HEK293 (cell line): Measurements from ENCODE around the gene MAP3K14.
A peak's percentile ranks its signal among the peaks of the same experiment; 100 is the strongest.

Source experiments
- CTCF ChIA-PET: fragments of 350-600 bp; formaldehyde crosslinking; extraction: SDS; loops from one replicate; lab custom pipeline; 2021; ENCODE audit warnings: antibody characterized with exemption; lab: Yijun Ruan, JAX
- POLR2A ChIA-PET: fragments of 300-600 bp; formaldehyde crosslinking; extraction: SDS; loops from one replicate; lab custom pipeline; 2020; ENCODE audit warnings: antibody characterized with exemption, inconsistent platforms; lab: Yijun Ruan, JAX
- H3K27ac ChIP-seq: fragments of 200-500 bp; sonication (Bioruptor generic); 2 replicates; pipeline ENCODE4 v1.5.1; 2014; ENCODE audit warnings: low read depth, low read length, control low read depth, inconsistent platforms; ENCODE audit errors: extremely low read depth
- H3K36me3 ChIP-seq, 2 experiments: fragments of 200-500 bp in 1 of 2; sonication (Bioruptor generic) in 1 of 2; 1 replicate in 1 of 2; 2 replicates in 1 of 2; pipeline ENCODE4 v1.5.1; 2014 to 2017; ENCODE audit warnings: inconsistent platforms in 2 of 2, low read length in 2 of 2; ENCODE audit not compliant: control insufficient read depth in 2 of 2, insufficient read depth in 1 of 2
- H3K4me1 ChIP-seq: fragments of 200-500 bp; sonication (Bioruptor generic); 2 replicates; pipeline ENCODE4 v1.5.1; 2014; ENCODE audit warnings: mild to moderate bottlenecking, low read length, inconsistent platforms; ENCODE audit not compliant: control insufficient read depth, insufficient read depth
- H3K4me3 ChIP-seq: 2 replicates; pipeline ENCODE4 v1.5.1; 2011; ENCODE audit warnings: low read depth, mild to moderate bottlenecking, control low read depth, low read length, moderate library complexity
- H3K9me3 ChIP-seq: fragments of 200-500 bp; sonication (Bioruptor generic); 2 replicates; pipeline ENCODE4 v1.5.1; 2014; ENCODE audit warnings: low read depth, low read length, inconsistent platforms; ENCODE audit not compliant: control insufficient read depth, insufficient read depth
- GLIS1 ChIP-seq: fragments of 450-650 bp; formaldehyde crosslinking; IDR thresholded peaks from 2 replicates; pipeline ENCODE4 v1.5.1; 2016; ENCODE audit warnings: missing biosample characterization, missing genetic modification characterization
- HOXC10 ChIP-seq: sonication (generic); formaldehyde crosslinking; IDR thresholded peaks from 2 replicates; pipeline ENCODE4 v1.8.1; 2023; ENCODE audit warnings: mild to moderate bottlenecking, missing genetic modification reagents
- PRDM1 ChIP-seq: fragments of 450-650 bp; formaldehyde crosslinking; IDR thresholded peaks from 2 replicates; pipeline ENCODE4; 2016; ENCODE audit warnings: missing biosample characterization, missing genetic modification characterization
- SETDB1 ChIP-seq: IDR thresholded peaks from one replicate; pipeline ENCODE4 v1.6.1; 2017; ENCODE audit warnings: mild to moderate bottlenecking, low read length, moderate library complexity, mixed read lengths; ENCODE audit not compliant: insufficient read length
- TRIM28 ChIP-seq: IDR thresholded peaks from 2 replicates; pipeline ENCODE4 v1.6.1; 2011; ENCODE audit warnings: low read length, control low read depth, borderline replicate concordance
- ZFP41 ChIP-seq: fragments of 450-650 bp; formaldehyde crosslinking; IDR thresholded peaks from 2 replicates; pipeline ENCODE4 v1.5.1; 2016; ENCODE audit warnings: missing biosample characterization, missing genetic modification characterization, borderline replicate concordance
- ZIC2 ChIP-seq: fragments of 450-650 bp; formaldehyde crosslinking; IDR thresholded peaks from 2 replicates; pipeline ENCODE4 v1.5.1; 2016; ENCODE audit warnings: missing biosample characterization, missing genetic modification characterization
- ZNF157 ChIP-seq: fragments of 450-650 bp; formaldehyde crosslinking; IDR thresholded peaks from 2 replicates; pipeline ENCODE4 v1.5.1; 2016; ENCODE audit warnings: missing biosample characterization, missing genetic modification characterization
- ZNF2 ChIP-seq: fragments of 450-650 bp; formaldehyde crosslinking; IDR thresholded peaks from 2 replicates; pipeline ENCODE4 v1.5.1; 2016; ENCODE audit warnings: missing biosample characterization, missing genetic modification characterization
- ZNF202 ChIP-seq: fragments of 450-650 bp; formaldehyde crosslinking; IDR thresholded peaks from 2 replicates; pipeline ENCODE4 v1.5.1; 2016; ENCODE audit warnings: missing biosample characterization, missing genetic modification characterization, borderline replicate concordance
- ZNF211 ChIP-seq: fragments of 450-650 bp; formaldehyde crosslinking; IDR thresholded peaks from 2 replicates; pipeline ENCODE4 v1.5.1; 2016; ENCODE audit warnings: low read depth, missing biosample characterization, missing genetic modification characterization
- ZNF274 ChIP-seq, 2 experiments: fragments of 200-500 bp in 1 of 2; fragments of 450-650 bp in 1 of 2; sonication (Bioruptor generic) in 1 of 2; formaldehyde crosslinking in 1 of 2; IDR thresholded peaks; 2 replicates each; pipeline versions ENCODE4 v1.5.1 to v1.6.1; 2014 to 2016; ENCODE audit warnings: borderline replicate concordance in 1 of 2, inconsistent platforms in 1 of 2, low read length in 1 of 2, missing biosample characterization in 1 of 2, missing genetic modification characterization in 1 of 2
- ZNF629 ChIP-seq: fragments of 450-650 bp; formaldehyde crosslinking; IDR thresholded peaks from 2 replicates; pipeline ENCODE4 v1.5.1; 2017; ENCODE audit warnings: missing biosample characterization, missing genetic modification characterization
- ZNF792 ChIP-seq: fragments of 450-650 bp; formaldehyde crosslinking; IDR thresholded peaks from 2 replicates; pipeline ENCODE4 v1.5.1; 2016; ENCODE audit warnings: missing biosample characterization, missing genetic modification characterization
- ZNF830 ChIP-seq: fragments of 450-650 bp; IDR thresholded peaks from 2 replicates; pipeline ENCODE4 v1.5.0; 2018; ENCODE audit warnings: missing biosample characterization, missing genetic modification characterization, low read depth, mild to moderate bottlenecking, moderate library complexity
- ZXDB ChIP-seq: fragments of 450-650 bp; formaldehyde crosslinking; IDR thresholded peaks from 2 replicates; pipeline ENCODE4 v1.5.1; 2016; ENCODE audit warnings: missing biosample characterization, missing genetic modification characterization
- TF ChIP-seq, protein P1 (sequence below): fragments of 450-650 bp; formaldehyde crosslinking; IDR thresholded peaks from 2 replicates; pipeline ENCODE4 v1.5.1; 2016; ENCODE audit warnings: missing biosample characterization, missing genetic modification characterization
- TF ChIP-seq, protein P2 (sequence below): fragments of 450-650 bp; formaldehyde crosslinking; IDR thresholded peaks from 2 replicates; pipeline ENCODE4 v1.5.1; 2016; ENCODE audit warnings: missing biosample characterization, missing genetic modification characterization, borderline replicate concordance
- TF ChIP-seq, protein P3 (sequence below): fragments of 450-650 bp; formaldehyde crosslinking; IDR thresholded peaks from 2 replicates; pipeline ENCODE4 v1.5.1; 2016; ENCODE audit warnings: missing biosample characterization, missing genetic modification characterization, low read depth
- TF ChIP-seq, protein P4 (sequence below): fragments of 450-650 bp; IDR thresholded peaks from 2 replicates; pipeline ENCODE4 v1.5.1; 2018; ENCODE audit warnings: missing biosample characterization, missing genetic modification characterization
- TF ChIP-seq, protein P5 (sequence below): fragments of 450-650 bp; formaldehyde crosslinking; IDR thresholded peaks from 2 replicates; pipeline ENCODE4 v1.5.1; 2016; ENCODE audit warnings: missing biosample characterization, missing genetic modification characterization
- TF ChIP-seq, protein P6 (sequence below): IDR thresholded peaks from 2 replicates; pipeline ENCODE4 v1.6.1; 2011; ENCODE audit warnings: mild to moderate bottlenecking, low read depth, low read length, borderline replicate concordance

MAP3K14 gene

DNA sequence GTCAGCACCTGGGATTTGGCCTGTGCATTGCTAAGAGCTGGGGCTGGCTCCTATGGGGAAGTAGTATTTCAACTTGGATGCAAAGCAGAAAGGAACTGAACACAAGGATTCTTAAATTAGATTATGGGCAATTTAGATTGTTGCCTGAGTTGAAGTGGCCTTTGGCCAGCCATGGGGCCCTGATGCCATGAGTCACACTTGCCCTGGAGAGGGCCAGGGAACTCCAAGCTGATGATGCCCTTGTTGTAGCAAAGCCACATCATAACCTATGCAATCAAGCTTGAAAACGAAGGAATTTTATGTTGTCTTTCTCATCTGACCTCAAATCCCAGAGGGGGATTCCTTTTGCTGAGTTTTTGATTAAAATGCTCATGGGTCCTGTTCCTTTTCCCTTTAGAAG is 51.0 kb downstream of the MAP3K14 start:
- TF ChIP-seq PRDM1 (tag by site-specific recombination) = no peak
- TF ChIP-seq ZFP41 (tag by site-specific recombination) = no peak
- no peak for TF ChIP-seq ZNF211 (tag by site-specific recombination)
- TF ChIP-seq ZNF792 (tag by site-specific recombination) = no peak
- TF ChIP-seq, protein P1, sequence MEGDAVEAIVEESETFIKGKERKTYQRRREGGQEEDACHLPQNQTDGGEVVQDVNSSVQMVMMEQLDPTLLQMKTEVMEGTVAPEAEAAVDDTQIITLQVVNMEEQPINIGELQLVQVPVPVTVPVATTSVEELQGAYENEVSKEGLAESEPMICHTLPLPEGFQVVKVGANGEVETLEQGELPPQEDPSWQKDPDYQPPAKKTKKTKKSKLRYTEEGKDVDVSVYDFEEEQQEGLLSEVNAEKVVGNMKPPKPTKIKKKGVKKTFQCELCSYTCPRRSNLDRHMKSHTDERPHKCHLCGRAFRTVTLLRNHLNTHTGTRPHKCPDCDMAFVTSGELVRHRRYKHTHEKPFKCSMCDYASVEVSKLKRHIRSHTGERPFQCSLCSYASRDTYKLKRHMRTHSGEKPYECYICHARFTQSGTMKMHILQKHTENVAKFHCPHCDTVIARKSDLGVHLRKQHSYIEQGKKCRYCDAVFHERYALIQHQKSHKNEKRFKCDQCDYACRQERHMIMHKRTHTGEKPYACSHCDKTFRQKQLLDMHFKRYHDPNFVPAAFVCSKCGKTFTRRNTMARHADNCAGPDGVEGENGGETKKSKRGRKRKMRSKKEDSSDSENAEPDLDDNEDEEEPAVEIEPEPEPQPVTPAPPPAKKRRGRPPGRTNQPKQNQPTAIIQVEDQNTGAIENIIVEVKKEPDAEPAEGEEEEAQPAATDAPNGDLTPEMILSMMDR = no peak
- TF ChIP-seq GLIS1 (tag by site-specific recombination) = no peak
- TF ChIP-seq ZNF2 = no peak
- TF ChIP-seq, protein P2, sequence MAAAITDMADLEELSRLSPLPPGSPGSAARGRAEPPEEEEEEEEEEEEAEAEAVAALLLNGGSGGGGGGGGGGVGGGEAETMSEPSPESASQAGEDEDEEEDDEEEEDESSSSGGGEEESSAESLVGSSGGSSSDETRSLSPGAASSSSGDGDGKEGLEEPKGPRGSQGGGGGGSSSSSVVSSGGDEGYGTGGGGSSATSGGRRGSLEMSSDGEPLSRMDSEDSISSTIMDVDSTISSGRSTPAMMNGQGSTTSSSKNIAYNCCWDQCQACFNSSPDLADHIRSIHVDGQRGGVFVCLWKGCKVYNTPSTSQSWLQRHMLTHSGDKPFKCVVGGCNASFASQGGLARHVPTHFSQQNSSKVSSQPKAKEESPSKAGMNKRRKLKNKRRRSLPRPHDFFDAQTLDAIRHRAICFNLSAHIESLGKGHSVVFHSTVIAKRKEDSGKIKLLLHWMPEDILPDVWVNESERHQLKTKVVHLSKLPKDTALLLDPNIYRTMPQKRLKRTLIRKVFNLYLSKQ (tag by site-specific recombination) = no peak
- no peak for TF ChIP-seq ZNF629 (tag by site-specific recombination)
- no peak for TF ChIP-seq ZNF202 (tag by site-specific recombination)
- TF ChIP-seq, protein P3, sequence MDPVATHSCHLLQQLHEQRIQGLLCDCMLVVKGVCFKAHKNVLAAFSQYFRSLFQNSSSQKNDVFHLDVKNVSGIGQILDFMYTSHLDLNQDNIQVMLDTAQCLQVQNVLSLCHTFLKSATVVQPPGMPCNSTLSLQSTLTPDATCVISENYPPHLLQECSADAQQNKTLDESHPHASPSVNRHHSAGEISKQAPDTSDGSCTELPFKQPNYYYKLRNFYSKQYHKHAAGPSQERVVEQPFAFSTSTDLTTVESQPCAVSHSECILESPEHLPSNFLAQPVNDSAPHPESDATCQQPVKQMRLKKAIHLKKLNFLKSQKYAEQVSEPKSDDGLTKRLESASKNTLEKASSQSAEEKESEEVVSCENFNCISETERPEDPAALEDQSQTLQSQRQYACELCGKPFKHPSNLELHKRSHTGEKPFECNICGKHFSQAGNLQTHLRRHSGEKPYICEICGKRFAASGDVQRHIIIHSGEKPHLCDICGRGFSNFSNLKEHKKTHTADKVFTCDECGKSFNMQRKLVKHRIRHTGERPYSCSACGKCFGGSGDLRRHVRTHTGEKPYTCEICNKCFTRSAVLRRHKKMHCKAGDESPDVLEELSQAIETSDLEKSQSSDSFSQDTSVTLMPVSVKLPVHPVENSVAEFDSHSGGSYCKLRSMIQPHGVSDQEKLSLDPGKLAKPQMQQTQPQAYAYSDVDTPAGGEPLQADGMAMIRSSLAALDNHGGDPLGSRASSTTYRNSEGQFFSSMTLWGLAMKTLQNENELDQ (tag by site-specific recombination) = no peak
- TF ChIP-seq, protein P4, sequence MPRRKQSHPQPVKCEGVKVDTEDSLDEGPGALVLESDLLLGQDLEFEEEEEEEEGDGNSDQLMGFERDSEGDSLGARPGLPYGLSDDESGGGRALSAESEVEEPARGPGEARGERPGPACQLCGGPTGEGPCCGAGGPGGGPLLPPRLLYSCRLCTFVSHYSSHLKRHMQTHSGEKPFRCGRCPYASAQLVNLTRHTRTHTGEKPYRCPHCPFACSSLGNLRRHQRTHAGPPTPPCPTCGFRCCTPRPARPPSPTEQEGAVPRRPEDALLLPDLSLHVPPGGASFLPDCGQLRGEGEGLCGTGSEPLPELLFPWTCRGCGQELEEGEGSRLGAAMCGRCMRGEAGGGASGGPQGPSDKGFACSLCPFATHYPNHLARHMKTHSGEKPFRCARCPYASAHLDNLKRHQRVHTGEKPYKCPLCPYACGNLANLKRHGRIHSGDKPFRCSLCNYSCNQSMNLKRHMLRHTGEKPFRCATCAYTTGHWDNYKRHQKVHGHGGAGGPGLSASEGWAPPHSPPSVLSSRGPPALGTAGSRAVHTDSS = no peak
- TF ChIP-seq, protein P5, sequence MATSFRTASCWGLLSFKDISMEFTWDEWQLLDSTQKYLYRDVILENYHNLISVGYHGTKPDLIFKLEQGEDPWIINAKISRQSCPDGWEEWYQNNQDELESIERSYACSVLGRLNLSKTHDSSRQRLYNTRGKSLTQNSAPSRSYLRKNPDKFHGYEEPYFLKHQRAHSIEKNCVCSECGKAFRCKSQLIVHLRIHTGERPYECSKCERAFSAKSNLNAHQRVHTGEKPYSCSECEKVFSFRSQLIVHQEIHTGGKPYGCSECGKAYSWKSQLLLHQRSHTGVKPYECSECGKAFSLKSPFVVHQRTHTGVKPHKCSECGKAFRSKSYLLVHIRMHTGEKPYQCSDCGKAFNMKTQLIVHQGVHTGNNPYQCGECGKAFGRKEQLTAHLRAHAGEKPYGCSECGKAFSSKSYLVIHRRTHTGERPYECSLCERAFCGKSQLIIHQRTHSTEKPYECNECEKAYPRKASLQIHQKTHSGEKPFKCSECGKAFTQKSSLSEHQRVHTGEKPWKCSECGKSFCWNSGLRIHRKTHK (tag by site-specific recombination) = no peak
- TF ChIP-seq, protein P6, sequence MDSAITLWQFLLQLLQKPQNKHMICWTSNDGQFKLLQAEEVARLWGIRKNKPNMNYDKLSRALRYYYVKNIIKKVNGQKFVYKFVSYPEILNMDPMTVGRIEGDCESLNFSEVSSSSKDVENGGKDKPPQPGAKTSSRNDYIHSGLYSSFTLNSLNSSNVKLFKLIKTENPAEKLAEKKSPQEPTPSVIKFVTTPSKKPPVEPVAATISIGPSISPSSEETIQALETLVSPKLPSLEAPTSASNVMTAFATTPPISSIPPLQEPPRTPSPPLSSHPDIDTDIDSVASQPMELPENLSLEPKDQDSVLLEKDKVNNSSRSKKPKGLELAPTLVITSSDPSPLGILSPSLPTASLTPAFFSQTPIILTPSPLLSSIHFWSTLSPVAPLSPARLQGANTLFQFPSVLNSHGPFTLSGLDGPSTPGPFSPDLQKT = no peak
- H3K4me3 ChIP-seq = no peak overlapping the region
- no peaks in the 10 kb centered on the region for H3K4me1 ChIP-seq
- H3K9me3 ChIP-seq = no peaks in the 10 kb centered on the region
- H3K27ac ChIP-seq = 0 out of 2 replicates have a peak overlapping the region, but pooled peaks have one; percentile 16
- ChIA-PET CTCF (interaction anchor here (0.7 to 4.3 kb wide), 8 partner anchors 11 to 160 kb away, joined by 3 to 42 read pairs (median 4); partner anchors contain the start of gene HEXIM2), POLR2A (interaction anchor here (0.7 to 1.8 kb wide), 4 partner anchors 10 to 123 kb away, joined by 3 to 6 read pairs (median 4); partner anchors contain the start of gene HEXIM1)
- peaks cover 13 to 82% of the 10 kb centered on the region in 2 experiments for H3K36me3 ChIP-seq

DNA sequence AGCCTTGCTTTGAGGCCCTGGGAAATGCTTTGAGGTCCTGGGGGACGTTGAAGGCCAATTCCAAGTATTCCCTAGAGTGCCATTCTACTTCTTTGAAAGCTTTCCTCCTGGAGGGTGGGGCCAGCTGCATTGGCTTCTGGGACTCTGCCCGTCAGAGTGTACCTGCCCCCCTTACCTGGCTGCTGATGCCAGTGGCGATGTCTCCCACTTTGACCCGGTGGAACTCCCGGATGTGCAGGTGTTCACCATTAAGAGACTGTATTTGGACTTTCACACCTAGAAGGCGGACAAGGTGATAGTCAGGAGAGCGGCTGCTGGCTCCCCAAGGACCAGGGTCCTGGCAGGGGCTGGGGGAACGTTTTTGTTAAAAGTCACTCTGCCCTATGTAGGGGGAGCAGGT is 51.8 kb downstream of the MAP3K14 start:
- Histone ChIP-seq H3K36me3 (peaks cover 13 to 74% of the 10 kb centered on the region in 2 experiments), H3K27ac (no peak overlapping the region)
- CTCF ChIA-PET = interaction anchor here (1.0 to 4.3 kb wide), 3 partner anchors 12 to 115 kb away, joined by 4 to 42 read pairs (median 19); no protein-coding TSS in a partner anchor
- TF ChIP-seq, protein P3 (tag by site-specific recombination) = no peak
- no peak for TF ChIP-seq ZNF157 (tag by site-specific recombination)
- no peak for TF ChIP-seq TRIM28
- TF ChIP-seq ZNF274 (IDR thresholded peaks at IDR 0.05; ENCODE audit: low read length) = no peak
- no peak for TF ChIP-seq ZNF274 (tag by site-specific recombination; IDR thresholded peaks at IDR 0.05; ENCODE audit: borderline replicate concordance)
- no peak for TF ChIP-seq ZNF830 (tag by site-specific recombination)
- TF ChIP-seq HOXC10 (CRISPR knock-in tag) = no peak
- TF ChIP-seq ZNF629 (tag by site-specific recombination) = no peak
- no peak for TF ChIP-seq ZIC2 (tag by site-specific recombination)
- TF ChIP-seq SETDB1 = no peak
- no peak for TF ChIP-seq ZXDB (tag by site-specific recombination)

More for the DNA sequence above, 51.8 kb downstream of the MAP3K14 start:
- POLR2A ChIA-PET = no interaction called here
- H3K4me3 ChIP-seq = no peak overlapping the region
- no peaks in the 10 kb centered on the region for H3K4me1 ChIP-seq
- H3K9me3 ChIP-seq = no peaks in the 10 kb centered on the region
